Keratinocyte (primary cell): Measurements from ENCODE around the gene NKX2-4. TPM values are rescaled to one million over a fixed set of nuclear protein-coding genes. Genes with fewer than 3 reads are reported as not detected.

Experiments used
- DNase-seq: peaks from one replicate; pipeline ENCODE4 v3.0.0-alpha.2; 2011; ENCODE audit warnings: low read depth, missing footprints, low spot score
- FAIRE-seq: peaks from 2 replicates; lab custom pipeline; 2011; peaks lifted over from hg19 to GRCh38; lab: Jason Lieb, UNC
- H2AFZ ChIP-seq: 2 replicates; pipeline ENCODE4 v1.6.0; 2012; ENCODE audit warnings: low read length, control low read depth, inconsistent platforms; ENCODE audit not compliant: control insufficient read depth
- H3K27ac ChIP-seq: 2 replicates; pipeline ENCODE4 v1.5.1; 2011; ENCODE audit warnings: low read length; ENCODE audit not compliant: control insufficient read depth, insufficient read depth
- H3K27me3 ChIP-seq: 3 replicates; pipeline ENCODE4 v1.6.0; 2011; ENCODE audit warnings: low read length; ENCODE audit not compliant: control insufficient read depth, insufficient read depth; ENCODE audit errors: extremely low read depth
- H3K36me3 ChIP-seq, 2 experiments: 2 replicates in 1 of 2; 3 replicates in 1 of 2; pipeline ENCODE4 v1.5.1; 2011; ENCODE audit warnings: low read length in 2 of 2, mild to moderate bottlenecking in 1 of 2; ENCODE audit not compliant: control insufficient read depth in 2 of 2, insufficient read depth in 2 of 2; ENCODE audit errors: extremely low read depth in 1 of 2
- H3K4me1 ChIP-seq: 3 replicates; pipeline ENCODE4 v1.5.1; 2011; ENCODE audit warnings: low read length; ENCODE audit not compliant: control insufficient read depth, insufficient read depth; ENCODE audit errors: extremely low read depth
- H3K4me2 ChIP-seq: 3 replicates; pipeline ENCODE4 v1.6.0; 2011; ENCODE audit warnings: low read depth, low read length; ENCODE audit not compliant: control insufficient read depth, insufficient read depth; ENCODE audit errors: extremely low read depth
- H3K4me3 ChIP-seq, 3 experiments: fragments of 200-600 bp in 1 of 3; sonication (generic) in 1 of 3; 2 replicates in 2 of 3; 3 replicates in 1 of 3; pipeline ENCODE4 v1.5.1; 2011 to 2016; ENCODE audit warnings: low read length in 3 of 3, mild to moderate bottlenecking in 3 of 3, control low read depth in 2 of 3, inconsistent platforms in 1 of 3, low read depth in 1 of 3, mixed read lengths in 1 of 3, mixed run types in 1 of 3, moderate library complexity in 1 of 3; ENCODE audit not compliant: control insufficient read depth in 2 of 3, insufficient read depth in 2 of 3; ENCODE audit errors: extremely low read depth in 1 of 3
- H3K79me2 ChIP-seq: 2 replicates; pipeline ENCODE4 v1.6.0; 2012; ENCODE audit warnings: low read length; ENCODE audit not compliant: control insufficient read depth, insufficient read depth
- H3K9ac ChIP-seq: 3 replicates; pipeline ENCODE4 v1.6.0; 2011; ENCODE audit warnings: low read length; ENCODE audit not compliant: control insufficient read depth, insufficient read depth; ENCODE audit errors: extremely low read depth
- H3K9me1 ChIP-seq: 3 replicates; pipeline ENCODE4 v1.6.0; 2011; ENCODE audit warnings: low read length; ENCODE audit not compliant: control insufficient read depth, insufficient read depth; ENCODE audit errors: extremely low read depth
- H3K9me3 ChIP-seq: 2 replicates; pipeline ENCODE4 v1.5.1; 2012; ENCODE audit warnings: low read depth, low read length; ENCODE audit not compliant: control insufficient read depth
- H4K20me1 ChIP-seq: 3 replicates; pipeline ENCODE4 v1.6.0; 2011; ENCODE audit warnings: low read length; ENCODE audit not compliant: control insufficient read depth, insufficient read depth; ENCODE audit errors: extremely low read depth
- EZH2 ChIP-seq: IDR thresholded peaks from one replicate; pipeline ENCODE4 v1.6.1; 2012; ENCODE audit warnings: inconsistent platforms, mild to moderate bottlenecking, low read length, moderate library complexity
- dilution Hi-C: fragments of 300-500 bp; cut with MboI; formaldehyde crosslinking; loops from one replicate; pipeline ENCODE4 v1.7.0; 2020; ENCODE audit warnings: low sequenced_read_pairs; ENCODE audit not compliant: extremely low pct_ligation_motif_present
- polyA plus RNA-seq, 5 experiments: library from polyadenylated mRNA; depleted of rRNA in 3 of 5; stranded (reverse) in 3 of 5; stranded (forward) in 1 of 5; unstranded in 1 of 5; fragments of >200 nt; gene quantifications; 1 replicate in 1 of 5; 2 replicates in 3 of 5; 3 replicates in 1 of 5; pipeline versions ENCODE4 v1.2.1 to v1.2.3, GENCODE V29; 2011 to 2012; ENCODE audit warnings: missing spikeins in 2 of 5, low read depth in 1 of 5, low replicate concordance in 1 of 5
- TF ChIP-seq, protein P1 (sequence below), 3 experiments: IDR thresholded peaks in 1 of 3; conservative IDR thresholded peaks in 1 of 3; optimal IDR thresholded peaks in 1 of 3; 2 replicates in 2 of 3; 3 replicates in 1 of 3; pipeline versions ENCODE3 to v1.5.1; 2011; ENCODE audit warnings: low read length in 3 of 3, mild to moderate bottlenecking in 3 of 3, moderate library complexity in 2 of 3, control low read depth in 1 of 3, inconsistent platforms in 1 of 3; ENCODE audit not compliant: insufficient read depth in 2 of 3; ENCODE audit errors: extremely low read depth in 1 of 3

NKX2-4 gene
- polyA plus RNA-seq, 1 donor (not counting 4 experiments of a cell fraction or from before 2014, with no cell fraction given) = not detected

GRCh38 chr20:21358737-21359136 lies 38.6 kb downstream of the NKX2-4 start:
- Histone ChIP-seq H3K79me2 (no peaks in the 10 kb centered on the region), H3K4me1 (no peaks in the 10 kb centered on the region), H3K27ac (no peak overlapping the region), H3K36me3 (peaks cover 13% of the 10 kb centered on the region in 2 experiments), H3K4me3 (no peak overlapping the region), H3K4me2 (no peak overlapping the region), H2AFZ (no peak overlapping the region), H3K9me3 (no peaks in the 10 kb centered on the region), H3K9me1 (no peaks in the 10 kb centered on the region), H4K20me1 (no peaks in the 10 kb centered on the region), H3K27me3 (no peaks in the 10 kb centered on the region), H3K9ac (no peak overlapping the region)
- TF ChIP-seq EZH2 = no peak
- TF ChIP-seq, protein P1, sequence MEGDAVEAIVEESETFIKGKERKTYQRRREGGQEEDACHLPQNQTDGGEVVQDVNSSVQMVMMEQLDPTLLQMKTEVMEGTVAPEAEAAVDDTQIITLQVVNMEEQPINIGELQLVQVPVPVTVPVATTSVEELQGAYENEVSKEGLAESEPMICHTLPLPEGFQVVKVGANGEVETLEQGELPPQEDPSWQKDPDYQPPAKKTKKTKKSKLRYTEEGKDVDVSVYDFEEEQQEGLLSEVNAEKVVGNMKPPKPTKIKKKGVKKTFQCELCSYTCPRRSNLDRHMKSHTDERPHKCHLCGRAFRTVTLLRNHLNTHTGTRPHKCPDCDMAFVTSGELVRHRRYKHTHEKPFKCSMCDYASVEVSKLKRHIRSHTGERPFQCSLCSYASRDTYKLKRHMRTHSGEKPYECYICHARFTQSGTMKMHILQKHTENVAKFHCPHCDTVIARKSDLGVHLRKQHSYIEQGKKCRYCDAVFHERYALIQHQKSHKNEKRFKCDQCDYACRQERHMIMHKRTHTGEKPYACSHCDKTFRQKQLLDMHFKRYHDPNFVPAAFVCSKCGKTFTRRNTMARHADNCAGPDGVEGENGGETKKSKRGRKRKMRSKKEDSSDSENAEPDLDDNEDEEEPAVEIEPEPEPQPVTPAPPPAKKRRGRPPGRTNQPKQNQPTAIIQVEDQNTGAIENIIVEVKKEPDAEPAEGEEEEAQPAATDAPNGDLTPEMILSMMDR (optimal IDR thresholded peaks at IDR 0.05 in 1 of 3, IDR thresholded peaks at IDR 0.05 in 1 of 3, conservative IDR thresholded peaks at IDR 0.05 in 1 of 3; ENCODE audit: extremely low read depth in 1 of 3, insufficient read depth in 2 of 3, low read length in 3 of 3) = no peak
- FAIRE-seq (no peak), DNase-seq (no peak)
- dilution Hi-C loops = no loop called here

- Histone ChIP-seq H3K4me3 (no peak overlapping the region), H3K27me3 (no peaks in the 10 kb centered on the region), H3K4me2 (no peak overlapping the region), H4K20me1 (no peaks in the 10 kb centered on the region), H3K9me1 (no peaks in the 10 kb centered on the region), H3K79me2 (no peaks in the 10 kb centered on the region), H2AFZ (no peak overlapping the region), H3K9ac (no peak overlapping the region), H3K27ac (no peak overlapping the region), H3K36me3 (peaks cover 12 to 13% of the 10 kb centered on the region in 2 experiments), H3K4me1 (no peaks in the 10 kb centered on the region), H3K9me3 (no peaks in the 10 kb centered on the region)
- FAIRE-seq (no peak), DNase-seq (no peak)
- dilution Hi-C loops = no loop called here
- TF ChIP-seq, protein P1 (optimal IDR thresholded peaks at IDR 0.05 in 1 of 3, IDR thresholded peaks at IDR 0.05 in 1 of 3, conservative IDR thresholded peaks at IDR 0.05 in 1 of 3; ENCODE audit: extremely low read depth in 1 of 3, insufficient read depth in 2 of 3, low read length in 3 of 3) = no peak
- TF ChIP-seq EZH2 = no peak
Observed at GRCh38 chr20:21357844-21358243, 39.5 kb downstream of the NKX2-4 start.
